Measurements from ENCODE around the gene FLYWCH1. TPM values are rescaled to one million over a fixed set of nuclear protein-coding genes. Genes with fewer than 3 reads are reported as not detected.

FLYWCH1 gene
- total RNA-seq, 4 donors from 2014 or later = 33.8 to 61.6 (median 46.8) TPM

DNA sequence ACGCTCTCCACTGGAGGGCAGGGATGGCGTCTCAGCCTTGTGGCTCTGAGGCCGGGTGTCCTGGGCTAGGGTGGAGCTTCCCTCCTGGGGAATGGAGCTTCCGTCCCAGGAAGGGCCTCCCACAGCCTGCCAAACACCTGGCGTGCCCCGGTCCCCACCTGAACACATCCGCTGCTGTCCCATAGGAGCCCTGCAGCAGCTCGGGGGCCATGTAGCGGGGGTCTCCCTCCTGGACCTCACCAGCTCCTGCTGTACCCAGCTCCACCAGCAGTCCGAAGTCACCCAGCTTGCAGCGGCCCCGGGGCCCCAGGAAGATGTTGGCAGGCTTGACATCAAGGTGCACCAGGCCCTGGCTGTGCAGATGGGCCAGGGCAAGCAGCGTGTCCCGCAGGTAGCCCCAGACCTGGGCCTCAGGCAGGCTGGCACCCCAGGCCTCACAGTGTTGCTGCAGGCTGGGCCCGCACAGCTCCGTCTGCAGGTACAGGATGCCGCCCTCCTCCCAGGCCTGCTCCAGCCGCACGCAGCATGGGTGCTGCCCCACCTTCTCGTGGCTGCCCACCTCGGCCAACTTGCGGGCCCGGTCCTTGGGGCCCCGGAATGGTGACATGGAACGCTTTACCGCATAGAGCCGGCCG lies 63.5 kb downstream of the FLYWCH1 start:
- no peaks in the 10 kb centered on the region for H3K9me3 ChIP-seq
- TF ChIP-seq POLR2A (IDR thresholded peaks at IDR 0.05; ENCODE audit: low read depth) (no peak), EP300 (IDR thresholded peaks at IDR 0.05) (no peak), POLR2AphosphoS5 (IDR thresholded peaks at IDR 0.05) (no peak)
- TF ChIP-seq, protein P1, sequence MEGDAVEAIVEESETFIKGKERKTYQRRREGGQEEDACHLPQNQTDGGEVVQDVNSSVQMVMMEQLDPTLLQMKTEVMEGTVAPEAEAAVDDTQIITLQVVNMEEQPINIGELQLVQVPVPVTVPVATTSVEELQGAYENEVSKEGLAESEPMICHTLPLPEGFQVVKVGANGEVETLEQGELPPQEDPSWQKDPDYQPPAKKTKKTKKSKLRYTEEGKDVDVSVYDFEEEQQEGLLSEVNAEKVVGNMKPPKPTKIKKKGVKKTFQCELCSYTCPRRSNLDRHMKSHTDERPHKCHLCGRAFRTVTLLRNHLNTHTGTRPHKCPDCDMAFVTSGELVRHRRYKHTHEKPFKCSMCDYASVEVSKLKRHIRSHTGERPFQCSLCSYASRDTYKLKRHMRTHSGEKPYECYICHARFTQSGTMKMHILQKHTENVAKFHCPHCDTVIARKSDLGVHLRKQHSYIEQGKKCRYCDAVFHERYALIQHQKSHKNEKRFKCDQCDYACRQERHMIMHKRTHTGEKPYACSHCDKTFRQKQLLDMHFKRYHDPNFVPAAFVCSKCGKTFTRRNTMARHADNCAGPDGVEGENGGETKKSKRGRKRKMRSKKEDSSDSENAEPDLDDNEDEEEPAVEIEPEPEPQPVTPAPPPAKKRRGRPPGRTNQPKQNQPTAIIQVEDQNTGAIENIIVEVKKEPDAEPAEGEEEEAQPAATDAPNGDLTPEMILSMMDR (IDR thresholded peaks at IDR 0.05) = no peak
- H3K4me1 ChIP-seq = peaks cover 10 to 14% (median 13%) of the 10 kb centered on the region in 4 donors
- no peaks in the 10 kb centered on the region for H3K36me3 ChIP-seq
- H3K27me3 ChIP-seq = peaks cover 0 to 54% (median 4%) of the 10 kb centered on the region in 4 donors
- WGBS = 97% methylated on average over 5 of the region's 28 CpGs
- intact Hi-C loops (cut with DNase I) = no loop called here
- no peak overlapping the region for H3K4me3 ChIP-seq
- no peak for DNase-seq (ENCODE audit: extremely low spot score)
- H3K27ac ChIP-seq (replicated peaks in 1 of 4) = no peak overlapping the region

DNA sequence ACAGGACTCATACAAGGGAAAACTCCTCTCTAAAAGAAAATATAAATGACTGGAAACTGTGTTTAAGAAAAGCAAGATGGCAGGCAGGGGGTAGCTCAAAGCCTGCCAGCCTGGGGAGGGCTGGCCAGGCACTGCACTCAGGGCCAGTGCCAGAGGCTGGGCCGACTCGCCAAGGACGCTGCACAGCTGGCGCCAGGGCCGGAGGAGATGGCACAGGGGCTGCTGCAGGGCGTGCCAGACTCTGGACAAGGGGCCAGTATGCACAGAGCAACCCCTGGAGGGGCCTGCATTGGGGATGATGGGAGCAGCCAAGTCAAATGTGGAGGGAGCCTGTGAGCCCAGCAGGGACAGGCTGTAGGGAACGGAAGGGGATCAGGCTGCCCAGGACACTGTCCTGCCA lies 64.5 kb downstream of the FLYWCH1 start:
- TF ChIP-seq POLR2AphosphoS5 (IDR thresholded peaks at IDR 0.05) = no peak
- Histone ChIP-seq H3K4me1 (peaks cover 12 to 16% (median 16%) of the 10 kb centered on the region in 4 donors), H3K27me3 (peaks cover 0 to 54% (median 4%) of the 10 kb centered on the region in 4 donors), H3K27ac (replicated peaks in 1 of 4) (no peak overlapping the region), H3K9me3 (no peaks in the 10 kb centered on the region), H3K36me3 (no peaks in the 10 kb centered on the region), H3K4me3 (no peak overlapping the region)
- DNase-seq (ENCODE audit: extremely low spot score) = no peak
- 97% methylated on average over 7 of the region's 7 CpGs for WGBS
- intact Hi-C loops (cut with DNase I) = no loop called here

DNA sequence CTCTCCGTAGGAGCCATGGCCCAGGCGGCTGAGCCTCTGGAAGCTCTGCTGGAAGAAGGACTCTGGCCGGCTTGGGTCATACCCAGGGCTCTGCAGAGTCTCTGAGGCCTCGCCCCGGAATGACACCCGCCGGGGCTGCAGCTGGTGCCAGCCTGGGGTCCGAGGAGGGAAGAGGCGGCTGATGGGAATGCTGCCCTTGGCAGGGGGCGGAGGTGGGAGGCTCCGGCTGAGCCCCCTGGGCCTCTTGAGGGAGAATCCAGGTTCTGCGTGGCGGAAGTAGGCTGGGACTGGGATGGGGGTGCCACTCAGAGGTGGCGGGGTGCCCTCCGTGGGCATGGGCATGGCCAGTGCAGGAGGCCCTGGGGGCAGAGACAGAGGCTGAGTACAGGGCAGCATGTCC lies 64.9 kb downstream of the FLYWCH1 start:
- H3K27me3 ChIP-seq = peaks cover 0 to 54% (median 4%) of the 10 kb centered on the region in 4 donors
- DNase-seq (ENCODE audit: extremely low spot score) = no peak
- H3K4me1 ChIP-seq = peaks cover 14 to 21% (median 18%) of the 10 kb centered on the region in 4 donors
- TF ChIP-seq POLR2A (IDR thresholded peaks at IDR 0.05; ENCODE audit: low read depth) = no peak
- no peak for TF ChIP-seq EP300 (IDR thresholded peaks at IDR 0.05)
- TF ChIP-seq, protein P1 (IDR thresholded peaks at IDR 0.05) = no peak
- no peak for TF ChIP-seq POLR2AphosphoS5 (IDR thresholded peaks at IDR 0.05)
- H3K36me3 ChIP-seq = no peaks in the 10 kb centered on the region
- 94% methylated on average over 9 of the region's 15 CpGs for WGBS
- intact Hi-C loops (cut with DNase I) = no loop called here
- H3K9me3 ChIP-seq = no peaks in the 10 kb centered on the region
- no peak overlapping the region for H3K4me3 ChIP-seq
- no peak overlapping the region for H3K27ac ChIP-seq (replicated peaks in 1 of 4)

DNA sequence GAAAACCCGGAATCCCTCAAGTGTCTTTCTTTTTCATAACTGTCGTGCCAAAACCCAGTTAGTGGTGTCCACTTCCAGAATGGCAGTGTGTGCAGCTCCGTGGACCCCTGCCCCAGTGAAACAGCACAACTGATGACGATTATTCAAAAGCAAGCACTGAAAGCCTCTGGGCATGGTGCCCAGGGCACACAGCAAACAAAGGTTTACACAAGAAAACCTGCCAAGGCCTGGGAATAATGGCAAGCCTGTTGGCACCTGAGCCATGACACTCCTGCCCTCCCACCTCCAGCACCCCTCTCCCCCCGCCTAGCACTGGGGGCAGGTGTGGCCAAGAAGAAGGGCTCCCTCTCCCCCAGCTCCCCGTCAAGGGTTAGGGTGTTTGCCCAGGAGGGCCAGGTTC lies 65.7 kb downstream of the FLYWCH1 start:
- intact Hi-C loops (cut with DNase I) = no loop called here

DNA sequence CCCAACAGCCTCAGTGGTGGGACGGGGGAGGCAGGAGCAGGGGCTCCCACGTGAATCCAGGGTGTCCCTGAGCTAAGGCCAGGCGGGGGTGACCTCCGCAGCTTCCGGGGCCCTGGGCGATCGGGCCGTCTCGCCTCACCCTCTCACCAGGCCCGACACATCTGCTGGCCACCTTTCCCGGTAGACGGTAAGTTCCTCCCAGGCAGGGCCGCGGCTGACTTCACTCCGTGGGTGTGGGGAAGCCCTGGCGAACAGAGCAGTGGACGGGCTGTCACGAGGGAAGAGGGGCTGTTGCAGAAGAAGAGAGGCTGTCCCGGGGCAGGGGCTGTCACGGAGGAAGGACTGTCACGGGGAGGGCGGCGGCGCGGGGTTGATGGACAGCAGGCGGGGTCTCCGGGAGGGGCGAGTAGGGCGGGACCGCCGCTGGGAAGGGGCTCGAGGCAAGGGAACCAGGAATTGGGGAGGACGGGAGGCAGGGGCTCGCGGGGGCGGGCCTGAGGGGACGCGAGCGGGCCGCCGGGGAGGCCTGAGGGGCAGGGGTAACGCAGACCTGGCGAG lies 68.0 kb downstream of the FLYWCH1 start:
- no peak for DNase-seq (ENCODE audit: extremely low spot score)
- intact Hi-C loops (cut with DNase I) = no loop called here
- H3K27ac ChIP-seq (replicated peaks in 1 of 4) = no peak overlapping the region
- H3K27me3 ChIP-seq = peaks cover 0 to 43% (median 4%) of the 10 kb centered on the region in 4 donors
- TF ChIP-seq POLR2A (IDR thresholded peaks at IDR 0.05; ENCODE audit: low read depth) = no peak
- no peak for TF ChIP-seq POLR2AphosphoS5 (IDR thresholded peaks at IDR 0.05)
- TF ChIP-seq EP300 (IDR thresholded peaks at IDR 0.05) = no peak
- TF ChIP-seq, protein P1 (IDR thresholded peaks at IDR 0.05) = no peak
- 1% methylated on average over 24 of the region's 43 CpGs for WGBS
- H3K4me3 ChIP-seq = peak overlapping the region; percentile 66 to 84 (median 72)
- H3K4me1 ChIP-seq = peaks cover 19 to 34% (median 29%) of the 10 kb centered on the region in 4 donors
- H3K9me3 ChIP-seq = no peaks in the 10 kb centered on the region
- no peaks in the 10 kb centered on the region for H3K36me3 ChIP-seq

More for the DNA sequence above, 65.7 kb downstream of the FLYWCH1 start:
- Histone ChIP-seq H3K4me3 (no peak overlapping the region), H3K4me1 (peaks cover 14 to 22% (median 18%) of the 10 kb centered on the region in 4 donors), H3K27ac (replicated peaks in 1 of 4) (no peak overlapping the region), H3K36me3 (no peaks in the 10 kb centered on the region), H3K27me3 (peaks cover 0 to 54% (median 4%) of the 10 kb centered on the region in 4 donors), H3K9me3 (no peaks in the 10 kb centered on the region)
- DNase-seq (ENCODE audit: extremely low spot score) = no peak
- 88% methylated on average over 6 of the region's 6 CpGs for WGBS
- TF ChIP-seq, protein P1 (IDR thresholded peaks at IDR 0.05) = no peak
- TF ChIP-seq POLR2A (IDR thresholded peaks at IDR 0.05; ENCODE audit: low read depth) (no peak), POLR2AphosphoS5 (IDR thresholded peaks at IDR 0.05) (no peak), EP300 (IDR thresholded peaks at IDR 0.05) (no peak)
